ENCODE data around the gene TMPRSS15.

GRCh38 chr21:18274370-18274769 is 129.2 kb downstream of the TMPRSS15 start:
- TF ChIP-seq CTCF (IDR thresholded peaks at IDR 0.05) = no peak
- no peak for TF ChIP-seq POLR2A (IDR thresholded peaks at IDR 0.05)
